HT-29 (cell line): Measurements from ENCODE around the gene AGR3. TPM values are rescaled to one million over a fixed set of nuclear protein-coding genes. Genes with fewer than 3 reads are reported as not detected.
"Not testable (repeated sequence)": the region's sequence is repeated elsewhere in the genome, so short reads cannot be mapped to it uniquely, and the experiment has no call there.

Experiments used
- DNase-seq: peaks from one replicate; pipeline ENCODE4 v3.0.0-alpha.2; 2015; ENCODE audit warnings: low spot score
- total RNA-seq: library from RNA; depleted of rRNA; stranded (reverse); fragments of >200 nt; shearing (Covaris generic); gene quantifications from 2 replicates; pipeline ENCODE4 v1.2.3, GENCODE V29; 2014

Gene AGR3
- total RNA-seq, 1 experiment from 2014 or later, result 17.9 TPM

GRCh38 chr7:16891874-16892643 lies 10.3 kb upstream of the AGR3 start:
- no peak for DNase-seq

GRCh38 chr7:16891338-16891737 lies 9.6 kb upstream of the AGR3 start:
- peak; percentile 90 for DNase-seq

GRCh38 chr7:16889851-16890415 lies 8.2 kb upstream of the AGR3 start:
- DNase-seq, result peak; percentile 48

GRCh38 chr7:16889305-16889704 lies 7.5 kb upstream of the AGR3 start:
- DNase-seq, result no peak

- DNase-seq, result no peak
Measured at GRCh38 chr7:16883918-16884317, 2.1 kb upstream of the AGR3 start.

- DNase-seq, result peak; percentile 45
Measured at GRCh38 chr7:16880554-16880953, 1.2 kb downstream of the AGR3 start.

- no peak for DNase-seq
Measured at GRCh38 chr7:16879181-16879580, 2.6 kb downstream of the AGR3 start.

GRCh38 chr7:16875861-16876260 lies 5.9 kb downstream of the AGR3 start:
- DNase-seq, result no peak

- no peak for DNase-seq
Measured at GRCh38 chr7:16874066-16874465, 7.7 kb downstream of the AGR3 start.

GRCh38 chr7:16867328-16867727 lies 14.5 kb downstream of the AGR3 start:
- no peak for DNase-seq

- not testable (repeated sequence) for DNase-seq
Measured at GRCh38 chr7:16853189-16853588, 28.6 kb downstream of the AGR3 start.

- no peak for DNase-seq
Measured at GRCh38 chr7:16851829-16852228, 30.0 kb downstream of the AGR3 start.

- no peak for DNase-seq
Measured at GRCh38 chr7:16850614-16851466, 30.9 kb downstream of the AGR3 start.

GRCh38 chr7:16849296-16850148 lies 32.3 kb downstream of the AGR3 start:
- no peak for DNase-seq

GRCh38 chr7:16847381-16847860 lies 34.4 kb downstream of the AGR3 start:
- peak; percentile 84 for DNase-seq

GRCh38 chr7:16846601-16847165 lies 35.1 kb downstream of the AGR3 start:
- no peak for DNase-seq

- DNase-seq, result no peak
Measured at GRCh38 chr7:16845746-16846145, 36.0 kb downstream of the AGR3 start.

GRCh38 chr7:16841681-16842080 lies 40.1 kb downstream of the AGR3 start:
- no peak for DNase-seq

- no peak for DNase-seq
Measured at GRCh38 chr7:16840094-16840493, 41.7 kb downstream of the AGR3 start.

- no peak for DNase-seq
Measured at GRCh38 chr7:16839646-16840045, 42.1 kb downstream of the AGR3 start.

- no peak for DNase-seq
Measured at GRCh38 chr7:16838891-16839290, 42.9 kb downstream of the AGR3 start.
